HG02588 (cell line): ENCODE results near the gene MLN.

ENCODE experiments used
- ATAC-seq: cut with Tn5 transposase; IDR thresholded peaks from one replicate; pipeline ENCODE4 v1.9.1; 2021; ENCODE audit warnings: mild to moderate bottlenecking, moderate library complexity; ENCODE audit not compliant: unreplicated experiment

The MLN gene

GRCh38 chr6:33756211-33756954 lies 47.4 kb downstream of the MLN start:
- no peak for ATAC-seq

- ATAC-seq, result no peak
Observed at GRCh38 chr6:33755070-33755869, 48.5 kb downstream of the MLN start.

DNA sequence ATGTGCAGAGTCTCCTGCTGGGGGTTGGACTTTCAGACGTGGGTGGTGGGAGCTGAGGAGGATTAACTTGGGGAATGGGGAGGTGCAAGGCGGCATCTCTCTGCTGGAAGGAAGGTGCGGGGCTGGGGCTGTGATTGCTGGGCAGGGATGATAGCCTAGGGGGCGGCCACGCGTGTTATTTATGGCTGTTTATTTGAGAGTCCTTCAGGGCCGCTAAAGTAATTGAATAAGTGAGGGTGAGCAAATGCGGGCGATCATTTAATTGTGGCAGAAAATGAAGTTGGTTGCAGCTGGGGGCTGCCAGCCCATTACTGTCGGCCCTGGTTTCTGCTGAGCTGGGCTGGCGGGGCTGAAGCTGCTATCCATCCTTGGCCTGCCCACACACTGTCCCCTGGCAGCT lies 49.6 kb downstream of the MLN start:
- ATAC-seq, result no peak

GRCh38 chr6:33752646-33753015 lies 51.2 kb downstream of the MLN start:
- no peak for ATAC-seq

GRCh38 chr6:33751771-33752645 lies 51.8 kb downstream of the MLN start:
- ATAC-seq, result no peak

- no peak for ATAC-seq
Observed at GRCh38 chr6:33750244-33750991, 53.4 kb downstream of the MLN start.

DNA sequence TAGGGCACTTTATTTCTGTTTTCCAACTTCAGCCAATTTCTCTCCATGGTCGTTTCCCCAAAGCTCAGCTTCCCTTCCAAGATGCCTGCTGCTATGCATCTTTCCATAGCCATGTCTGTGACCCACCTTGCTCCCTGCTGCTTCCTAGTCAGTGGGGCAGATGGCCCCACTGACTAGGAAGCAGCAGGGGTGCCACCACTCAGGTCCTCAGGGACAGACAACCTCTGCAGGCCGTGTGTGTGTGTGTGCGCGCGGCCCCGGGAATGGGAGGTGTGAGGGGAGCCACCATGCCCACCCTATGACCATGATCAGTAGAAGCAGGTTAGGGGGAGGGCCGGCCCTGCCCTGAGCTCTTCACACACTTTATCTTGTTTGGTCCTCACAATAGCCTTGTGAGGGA lies 54.4 kb downstream of the MLN start:
- ATAC-seq, result no peak

- no peak for ATAC-seq
Observed at GRCh38 chr6:33748841-33749240, 55.0 kb downstream of the MLN start.

DNA sequence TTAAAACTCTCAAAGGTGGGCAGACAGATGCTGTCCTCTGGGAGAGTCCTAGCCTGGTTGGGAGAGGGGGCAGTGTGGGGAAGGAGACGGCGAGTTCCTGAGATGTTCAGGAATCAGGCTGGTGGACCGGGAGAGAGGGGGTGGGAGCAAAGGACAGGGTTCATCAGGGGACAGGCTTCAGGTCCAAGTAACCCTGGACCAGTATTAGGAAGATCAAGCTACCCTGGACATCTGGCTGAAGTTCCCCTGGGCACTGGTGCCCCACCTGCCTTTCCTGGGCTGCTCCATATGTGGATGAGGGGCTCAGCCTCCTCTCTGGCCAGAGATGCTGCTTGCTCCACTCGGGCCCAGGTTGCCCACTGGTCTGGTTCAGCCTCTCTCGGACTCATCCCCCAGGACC lies 56.0 kb downstream of the MLN start:
- ATAC-seq, result no peak

DNA sequence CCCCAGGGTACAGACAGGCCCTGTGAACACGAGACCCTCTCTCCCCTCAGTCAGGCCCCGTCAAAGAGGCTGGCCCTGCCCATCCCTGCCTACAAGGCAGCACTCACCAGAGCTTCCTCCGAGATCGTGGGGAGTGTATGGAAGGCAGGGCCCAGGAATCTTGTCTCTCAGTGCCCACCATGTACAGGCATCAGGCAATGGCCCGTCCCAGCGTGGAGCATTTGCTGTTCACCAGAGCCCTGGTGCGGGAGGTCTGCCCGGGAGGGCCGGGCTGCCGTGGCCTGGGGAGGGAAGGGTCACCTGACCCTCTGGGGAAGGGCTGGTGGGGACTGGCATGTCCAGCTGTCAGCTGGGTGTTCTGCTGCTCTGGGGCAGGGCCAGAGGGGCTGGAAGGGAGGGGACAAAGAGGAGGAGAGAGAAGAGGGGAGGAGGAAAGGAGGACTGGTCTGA lies 57.1 kb downstream of the MLN start, which contains the start of gene IP6K3:
TSS of gene IP6K3 (minus strand) at position 255 of the 450 bp plus-strand sequence. CDS start 11,429 bp downstream, outside the sequence.
- ATAC-seq, result no peak

DNA sequence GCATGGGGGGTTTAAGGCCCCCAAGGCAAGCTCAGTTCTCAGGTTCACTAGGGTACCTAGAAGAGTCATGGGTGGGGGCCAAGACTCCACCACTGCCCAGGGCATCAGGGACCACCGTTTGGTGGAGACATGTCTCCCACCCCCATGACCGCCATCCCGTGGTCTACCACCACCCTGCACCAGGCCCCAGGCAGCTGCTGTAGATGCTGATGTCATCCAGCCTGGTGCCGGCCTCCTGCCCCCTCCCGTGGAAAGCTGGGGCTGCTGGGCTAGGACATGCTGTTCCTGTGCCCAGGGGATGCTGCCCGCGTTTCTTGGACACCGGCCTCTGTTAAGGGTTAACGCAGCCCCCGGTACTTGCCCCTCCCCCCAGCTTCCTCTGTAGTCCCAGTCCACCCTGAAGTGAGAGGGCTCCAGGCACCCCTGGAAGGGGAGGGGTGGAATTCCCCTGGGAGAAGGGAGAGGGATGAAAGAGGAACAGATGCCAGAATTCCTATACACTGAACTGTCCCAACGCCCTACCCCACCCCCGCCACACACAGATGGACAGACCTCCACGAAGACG lies 57.7 kb downstream of the MLN start:
- no peak for ATAC-seq

GRCh38 chr6:33745548-33745947 lies 58.3 kb downstream of the MLN start:
- no peak for ATAC-seq

DNA sequence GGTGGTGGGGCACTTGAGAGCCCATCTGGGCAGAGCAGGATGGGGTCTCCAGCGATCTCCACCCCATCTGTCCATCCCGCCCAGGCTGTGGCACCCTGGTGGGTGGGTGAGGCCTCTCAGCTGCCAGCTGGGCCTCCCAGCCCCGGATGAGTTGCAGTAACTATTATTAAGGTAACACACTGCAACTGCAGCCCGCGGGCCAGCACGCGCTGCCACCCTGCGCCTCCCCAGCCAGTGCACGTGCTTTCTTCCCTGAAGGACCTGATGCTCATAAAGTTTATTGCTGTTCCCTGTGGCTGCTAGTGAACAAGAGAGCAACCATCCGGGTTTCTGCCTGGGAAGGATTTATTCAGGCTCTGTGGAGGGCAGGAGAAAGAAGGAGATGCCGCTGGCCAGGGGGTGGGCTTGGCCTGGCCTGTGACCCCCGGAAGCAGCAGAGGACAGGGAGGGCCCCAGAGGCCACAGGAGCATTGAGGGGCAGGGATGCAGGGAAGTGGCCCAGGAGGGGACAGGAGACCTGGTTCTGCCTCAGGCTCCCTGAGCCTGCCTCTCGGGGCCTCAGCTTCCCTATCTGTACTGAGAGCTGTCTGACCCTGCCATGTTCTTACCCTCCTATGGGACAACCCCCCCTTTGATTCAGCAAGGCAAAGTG lies 58.8 kb downstream of the MLN start:
- no peak for ATAC-seq
